GM11168 (cell line): ENCODE data around the gene ENPP6.

Experiments
- in situ Hi-C: fragments of 300-500 bp; cut with MboI; formaldehyde crosslinking; loops from one replicate; pipeline ENCODE4 v1.12.0; 2022; ENCODE audit warnings: low sequenced_read_pairs; ENCODE audit not compliant: unreplicated experiment

ENPP6 gene

GRCh38 chr4:184115399-184115798, 102.3 kb downstream of the ENPP6 start:
- in situ Hi-C loops, result no loop called here

DNA sequence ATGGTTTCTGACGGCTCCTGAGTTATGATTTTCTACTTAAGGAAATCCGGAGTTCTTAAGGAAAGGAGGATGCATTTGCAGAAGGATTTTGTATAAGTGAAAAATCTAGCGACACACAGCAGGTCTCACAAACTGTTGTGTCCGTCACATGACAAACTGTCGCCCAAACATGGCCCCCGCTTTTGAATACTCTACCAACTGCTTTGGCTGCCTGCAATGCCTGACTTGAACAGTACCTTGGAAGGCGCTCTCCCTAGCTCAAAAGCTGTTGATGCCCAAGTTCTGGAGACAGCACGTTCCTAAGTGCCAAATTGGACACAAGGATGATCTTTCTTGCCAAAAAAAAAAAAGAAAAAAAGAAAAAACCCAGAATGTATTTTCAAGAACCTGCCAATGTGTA, 103.2 kb downstream of the ENPP6 start:
- in situ Hi-C loops, result loop anchor here (5.0 kb wide), 1 partner anchor 43 kb away; no protein-coding TSS in a partner anchor

DNA sequence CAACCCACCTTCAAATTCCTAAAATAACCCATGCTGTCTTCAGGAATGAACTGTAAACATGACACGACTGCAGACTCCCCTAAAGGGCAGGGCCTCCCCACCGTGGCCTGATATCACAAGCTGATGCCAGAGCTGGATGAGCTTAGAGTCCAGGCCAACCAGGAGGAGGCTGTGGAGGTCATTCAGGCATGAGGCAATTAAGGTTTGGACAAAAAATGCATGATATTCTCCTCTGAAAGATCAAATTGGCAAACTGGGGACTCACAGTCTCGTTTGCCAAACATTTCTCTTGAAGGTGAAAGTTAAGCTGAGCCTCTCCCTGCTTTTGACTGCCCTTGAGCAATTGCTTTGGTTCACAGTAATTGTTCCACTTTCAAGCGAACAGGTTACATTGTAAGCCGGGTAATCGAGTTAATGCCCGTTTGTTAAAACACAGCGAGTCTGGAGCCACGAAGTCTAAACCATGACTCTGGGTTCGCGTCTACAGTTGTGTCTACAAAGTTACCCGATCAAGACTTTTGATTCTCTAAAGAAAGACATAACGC, 105.6 kb downstream of the ENPP6 start:
- in situ Hi-C loops, result loop anchor here (5.0 kb wide), 1 partner anchor 45 kb away; no protein-coding TSS in a partner anchor

- in situ Hi-C loops, result loop anchor here (5.0 kb wide), 1 partner anchor 46 kb away; no protein-coding TSS in a partner anchor
These were observed 106.3 kb downstream of the ENPP6 start for GRCh38 chr4:184111233-184111832.

- in situ Hi-C loops, result loop anchor here (5.0 kb wide), 1 partner anchor 47 kb away; no protein-coding TSS in a partner anchor
These were observed 107.0 kb downstream of the ENPP6 start for GRCh38 chr4:184110452-184111224.

GRCh38 chr4:184108006-184108501, 109.6 kb downstream of the ENPP6 start:
- in situ Hi-C loops, result no loop called here

DNA sequence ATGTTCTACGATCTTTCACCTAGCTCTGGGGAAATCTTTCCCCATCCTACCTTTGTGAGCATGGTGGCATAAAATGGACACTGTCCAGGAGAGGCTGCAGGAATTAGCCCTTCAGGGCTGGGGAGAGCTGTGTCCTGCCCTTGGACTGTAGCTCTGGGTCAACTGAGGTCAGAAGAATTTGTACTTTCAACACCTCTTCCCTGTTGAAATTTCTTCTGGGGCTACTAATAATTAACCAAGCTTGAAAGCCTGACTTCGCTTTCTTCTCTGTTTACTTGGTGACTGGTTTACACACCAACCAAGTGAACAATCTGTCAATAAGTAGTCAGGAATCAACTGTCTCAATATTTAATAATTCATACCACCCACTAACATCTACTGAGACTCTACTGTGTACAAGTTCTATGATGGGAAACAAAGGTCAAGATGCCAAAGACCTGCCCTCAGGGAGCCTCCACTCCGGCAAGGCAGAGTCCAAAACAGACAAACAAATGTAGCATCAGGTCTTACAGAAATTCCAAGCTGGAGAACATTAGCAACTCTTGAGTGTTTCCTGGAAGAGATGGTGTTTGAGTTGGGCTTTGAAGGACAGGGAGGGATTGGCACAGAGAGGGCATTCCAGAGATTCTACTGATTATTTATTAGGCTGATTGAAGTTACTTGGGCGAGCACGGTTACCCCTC, 113.1 kb downstream of the ENPP6 start:
- in situ Hi-C loops, result no loop called here

- in situ Hi-C loops, result no loop called here
These were observed 114.0 kb downstream of the ENPP6 start for GRCh38 chr4:184103527-184104264.

GRCh38 chr4:184102927-184103326, 114.7 kb downstream of the ENPP6 start:
- in situ Hi-C loops, result no loop called here

DNA sequence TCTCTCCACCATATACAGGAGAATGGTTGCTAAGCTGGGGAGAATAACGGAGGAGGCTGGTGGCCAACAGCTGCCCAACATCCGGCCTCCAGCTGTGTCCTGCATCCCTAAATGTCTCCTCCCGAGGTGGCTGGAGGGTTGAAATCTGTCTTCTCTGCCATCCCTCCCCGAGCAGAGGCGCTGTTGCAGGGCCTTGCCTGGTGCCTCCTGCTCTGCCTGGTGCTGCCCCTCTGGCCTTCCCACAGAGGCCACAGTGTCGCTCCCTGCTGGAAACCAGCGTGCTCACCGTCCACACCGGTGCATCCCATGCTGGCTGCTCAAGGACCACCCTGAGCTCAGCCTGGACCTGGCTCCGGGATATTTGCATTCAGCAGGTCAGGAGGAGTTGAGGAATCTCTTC, 115.2 kb downstream of the ENPP6 start:
- in situ Hi-C loops, result no loop called here

GRCh38 chr4:184101711-184102110, 116.0 kb downstream of the ENPP6 start:
- in situ Hi-C loops, result no loop called here

DNA sequence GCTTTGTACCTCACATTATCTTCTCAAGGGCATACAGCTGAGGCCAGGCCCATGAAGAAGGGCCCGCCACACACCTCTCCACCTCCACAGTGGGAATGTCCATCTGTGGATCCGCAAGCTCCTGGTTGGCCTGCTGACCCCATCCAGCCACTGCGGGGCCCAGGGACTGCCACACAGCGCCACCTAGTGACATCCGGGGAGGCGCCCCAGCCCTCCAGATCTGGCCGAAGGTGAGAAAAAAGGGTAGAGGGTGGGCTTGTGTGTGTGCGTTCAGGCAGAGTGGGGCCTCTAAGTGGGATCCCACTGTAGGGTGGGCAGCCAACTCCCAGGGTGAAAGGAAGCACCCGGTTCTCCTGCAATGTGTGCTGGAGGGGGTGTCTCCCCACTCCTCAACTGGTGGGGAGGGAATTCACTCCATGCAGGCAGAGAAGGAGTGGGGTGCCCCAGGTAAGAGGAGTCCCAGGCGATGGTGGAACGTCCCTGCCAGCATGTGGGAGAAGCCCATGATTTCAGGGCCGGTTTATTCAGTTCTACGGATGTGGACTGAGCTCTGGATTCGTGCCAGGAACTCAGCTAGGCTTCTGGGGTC, 117.3 kb downstream of the ENPP6 start:
- in situ Hi-C loops, result no loop called here

DNA sequence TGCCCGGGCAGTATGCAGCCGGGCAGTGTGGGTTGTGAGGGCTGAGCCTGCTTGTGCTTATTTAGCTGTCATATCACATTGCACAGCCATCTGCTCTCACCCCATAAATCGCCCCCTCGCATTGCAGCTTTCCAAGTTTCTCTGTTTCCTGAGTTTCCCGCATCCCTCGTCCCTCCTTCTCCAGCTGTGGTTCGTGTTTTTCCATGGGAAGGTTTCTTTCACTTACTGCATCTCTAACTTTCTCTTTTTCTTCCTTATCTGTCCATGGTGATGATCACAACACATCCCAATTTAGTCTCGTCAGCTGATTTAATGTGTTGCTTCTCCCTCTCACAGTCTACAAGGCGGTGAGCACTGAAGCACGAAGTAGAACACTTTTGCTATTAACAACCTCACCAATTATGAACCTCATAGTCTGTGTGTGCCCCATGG, 118.1 kb downstream of the ENPP6 start:
- in situ Hi-C loops, result no loop called here

DNA sequence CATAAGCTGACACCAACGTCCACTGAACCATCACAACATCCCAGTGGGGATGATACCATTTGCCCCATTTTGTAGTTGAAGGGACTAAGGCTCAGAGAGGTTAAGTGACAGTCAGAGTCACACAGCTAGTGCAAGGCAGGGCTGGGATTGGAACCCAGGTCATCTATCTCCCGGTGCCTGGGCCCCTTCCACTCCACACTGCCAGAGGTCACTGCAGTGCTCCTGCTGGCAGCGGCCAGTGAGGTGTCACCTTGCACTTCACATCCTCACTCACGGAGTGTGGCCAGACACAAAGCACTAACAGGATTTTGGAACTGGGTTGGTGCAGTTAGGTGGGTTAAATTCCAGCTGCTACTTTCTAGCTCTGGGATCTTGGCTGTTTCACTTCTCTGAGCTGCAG, 118.7 kb downstream of the ENPP6 start:
- in situ Hi-C loops, result no loop called here

DNA sequence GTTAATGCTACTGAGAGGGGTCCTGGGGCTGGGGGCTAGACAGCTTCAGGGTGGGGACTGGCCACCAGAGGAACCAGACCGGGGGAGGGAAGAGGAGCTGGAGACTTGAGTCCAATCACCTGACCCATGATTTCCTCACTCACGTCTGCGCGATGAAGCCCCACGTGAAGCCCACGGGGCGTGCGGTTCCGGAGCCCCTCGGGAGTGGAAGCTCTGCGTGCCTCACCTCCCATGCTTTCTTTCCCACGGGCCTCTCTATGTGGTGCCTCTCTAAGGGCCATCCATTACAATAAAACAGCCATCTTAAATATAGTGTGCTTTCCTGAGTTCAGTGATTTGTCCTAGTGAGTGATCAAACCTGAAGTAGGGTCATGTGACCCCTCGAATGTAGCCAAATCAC, 119.9 kb downstream of the ENPP6 start:
- in situ Hi-C loops, result no loop called here

- in situ Hi-C loops, result no loop called here
These were observed 120.5 kb downstream of the ENPP6 start for GRCh38 chr4:184097241-184097605.

GRCh38 chr4:184096561-184097240, 121.0 kb downstream of the ENPP6 start:
- in situ Hi-C loops, result no loop called here

GRCh38 chr4:184094532-184095159, 123.0 kb downstream of the ENPP6 start:
- in situ Hi-C loops, result no loop called here

DNA sequence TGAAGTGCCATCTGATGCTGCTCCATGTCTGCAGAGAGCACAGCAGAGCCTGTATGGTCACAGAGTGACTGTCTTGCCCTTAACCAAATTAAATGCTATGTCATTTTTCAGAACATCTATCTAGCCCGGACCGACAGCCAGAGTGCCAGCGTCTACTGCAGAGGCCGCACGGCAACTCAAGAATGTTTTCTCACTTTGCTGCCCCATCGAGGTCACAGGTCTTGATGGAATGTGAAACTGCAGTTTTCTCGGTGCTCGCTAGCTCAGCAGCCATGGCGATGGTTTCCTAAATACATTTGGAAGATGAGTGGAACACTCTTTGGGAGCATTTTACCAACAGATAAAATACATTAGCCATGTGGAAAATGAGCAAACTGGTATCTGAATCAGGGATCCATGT, 125.7 kb downstream of the ENPP6 start:
- in situ Hi-C loops, result no loop called here
